Activated naive CD8-positive, alpha-beta T cell treated with anti-CD3 and anti-CD28 coated beads, Interleukin-2, amount 50 U/mL, for 16 hours (primary cell): Measurements from ENCODE around the gene NRL.

ENCODE experiments used
- DNase-seq: peaks from one replicate; pipeline ENCODE4 v3.0.0-alpha.2; 2020; ENCODE audit warnings: low read depth, low spot score

Gene NRL

DNA sequence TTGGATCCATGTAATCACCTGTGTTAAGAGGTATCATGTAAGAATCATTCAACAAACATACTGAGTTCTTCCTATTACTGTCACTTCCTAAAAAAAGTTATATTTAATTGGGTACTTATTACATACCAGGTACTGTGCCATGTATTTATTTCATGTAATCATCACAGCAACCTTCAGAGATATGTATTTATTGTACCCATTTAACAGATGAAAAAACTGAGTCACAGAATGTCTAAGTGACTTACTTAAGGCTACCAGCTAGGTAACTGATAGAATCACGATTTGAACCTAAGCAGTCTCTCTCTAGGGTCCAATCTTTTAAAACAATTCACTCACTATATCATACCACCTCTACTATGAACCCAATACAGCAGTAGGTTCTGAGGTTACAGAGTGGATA is 29.7 kb upstream of the NRL start:
- no peak for DNase-seq

GRCh38 chr14:24143511-24143910 is 28.8 kb upstream of the NRL start:
- DNase-seq: no peak

GRCh38 chr14:24141097-24141880 is 26.5 kb upstream of the NRL start, which contains the start of gene EMC9:
EMC9 (minus strand) TSS chr14:24141591; CDS start chr14:24141304, 287 bp downstream.
- peak; percentile 99 for DNase-seq

- DNase-seq: no peak
Observed at GRCh38 chr14:24139272-24139934, 24.7 kb upstream of the NRL start.

DNA sequence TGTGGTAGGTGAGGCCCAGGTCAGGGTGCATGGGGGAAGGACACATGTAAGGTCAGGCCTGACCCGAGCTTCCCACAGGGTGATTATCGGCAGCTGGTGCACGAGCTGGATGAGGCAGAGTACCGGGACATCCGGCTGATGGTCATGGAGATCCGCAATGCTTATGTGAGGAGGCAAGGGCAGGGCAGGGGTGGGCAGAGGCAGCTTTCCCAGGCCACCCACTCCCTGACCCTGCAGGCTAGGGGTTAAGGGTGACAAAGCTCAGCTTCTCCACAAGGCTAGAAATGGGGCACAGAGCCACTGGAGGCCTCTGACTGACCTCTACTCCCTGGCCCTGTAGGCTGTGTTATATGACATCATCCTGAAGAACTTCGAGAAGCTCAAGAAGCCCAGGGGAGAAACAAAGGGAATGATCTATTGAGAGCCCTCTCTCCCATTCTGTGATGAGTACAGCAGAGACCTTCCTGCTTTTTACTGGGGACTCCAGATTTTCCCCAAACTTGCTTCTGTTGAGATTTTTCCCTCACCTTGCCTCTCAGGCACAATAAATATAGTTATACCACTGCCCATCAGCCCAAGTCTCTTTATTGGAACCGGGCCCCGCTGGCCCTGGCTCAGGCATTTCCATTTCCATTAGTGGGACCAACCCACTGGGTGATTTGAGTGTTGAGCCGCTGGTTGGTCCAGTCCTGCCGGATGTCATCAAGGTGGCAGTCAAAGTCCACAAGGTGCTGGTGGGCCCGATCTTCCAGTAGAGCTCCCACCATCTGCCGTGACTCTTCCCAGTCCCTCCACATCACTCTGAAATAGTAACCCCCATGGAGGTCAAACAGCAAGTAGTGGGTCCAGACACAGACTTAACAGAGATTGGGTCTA is 23.9 kb upstream of the NRL start:
- DNase-seq: no peak

DNA sequence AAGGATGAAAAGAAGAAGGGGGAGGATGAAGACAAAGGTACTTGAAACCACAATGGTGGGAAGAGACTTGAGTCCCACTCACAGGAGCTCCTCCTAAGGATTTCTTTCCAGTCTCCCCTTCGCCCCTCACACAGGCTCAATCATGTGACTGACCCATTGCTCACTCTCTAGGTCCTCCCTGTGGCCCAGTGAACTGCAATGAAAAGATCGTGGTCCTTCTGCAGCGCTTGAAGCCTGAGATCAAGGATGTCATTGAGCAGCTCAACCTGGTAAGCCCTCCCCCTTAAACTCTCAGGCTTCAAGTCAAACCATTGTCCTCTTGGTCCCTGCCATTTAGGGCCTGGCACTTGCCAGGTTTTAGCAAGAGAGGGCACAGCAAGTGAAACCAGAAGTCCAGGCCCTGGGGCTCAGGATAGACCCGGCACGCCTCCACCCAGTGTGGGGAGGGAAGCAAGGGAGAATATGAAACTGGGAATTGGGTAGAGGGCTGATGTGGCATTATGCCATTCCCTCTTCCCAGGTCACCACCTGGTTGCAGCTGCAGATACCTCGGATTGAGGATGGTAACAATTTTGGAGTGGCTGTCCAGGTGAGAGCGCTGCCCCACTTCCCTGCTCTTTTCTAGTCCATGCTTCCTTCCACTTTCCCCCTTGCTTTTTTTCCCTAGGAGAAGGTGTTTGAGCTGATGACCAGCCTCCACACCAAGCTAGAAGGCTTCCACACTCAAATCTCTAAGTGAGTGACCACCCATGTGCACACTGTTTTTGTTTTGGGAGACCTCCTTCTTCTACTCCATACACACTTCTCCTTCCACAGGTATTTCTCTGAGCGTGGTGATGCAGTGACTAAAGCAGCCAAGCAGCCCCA is 23.0 kb upstream of the NRL start:
- no peak for DNase-seq

GRCh38 chr14:24136684-24137528 is 22.2 kb upstream of the NRL start:
- DNase-seq: no peak

GRCh38 chr14:24135834-24136683 is 21.3 kb upstream of the NRL start, which contains the start of gene PSME1:
PSME1 (plus strand) TSS chr14:24136194; CDS start chr14:24136263, 69 bp downstream.
- DNase-seq: peak; percentile 81

DNA sequence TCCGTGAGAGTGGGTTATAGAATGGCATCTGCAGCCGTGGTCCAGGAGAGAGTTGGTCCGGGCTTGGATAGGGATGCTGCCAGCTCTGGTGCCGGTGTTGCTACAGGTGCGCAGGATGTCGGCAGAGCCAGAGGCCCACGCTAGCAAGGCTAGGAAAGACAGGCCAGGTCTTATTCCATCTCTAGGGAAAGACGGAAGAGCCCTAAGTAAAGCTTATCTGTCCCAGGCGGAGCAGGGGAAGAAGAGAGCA is 20.8 kb upstream of the NRL start:
- DNase-seq: no peak

GRCh38 chr14:24133735-24134134 is 19.0 kb upstream of the NRL start:
- DNase-seq: no peak

DNA sequence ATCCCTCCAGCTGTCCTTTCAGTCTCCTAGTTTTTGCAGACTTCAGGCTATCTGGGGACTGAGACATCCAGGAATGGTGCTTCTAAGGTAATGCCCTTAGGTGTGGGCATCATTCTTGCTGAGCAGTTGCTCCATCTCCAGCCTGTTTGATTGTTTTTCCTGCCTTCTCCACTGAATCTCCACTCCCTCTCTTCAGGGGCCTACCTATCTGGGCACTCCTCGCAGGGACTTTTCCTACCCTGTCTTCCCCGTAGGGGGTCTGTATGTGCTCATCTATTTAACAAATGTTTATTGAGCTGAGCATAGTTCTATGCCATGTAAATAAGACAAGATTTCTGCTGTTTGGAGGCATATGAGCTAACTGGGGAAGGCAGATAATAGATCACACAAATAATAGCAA is 18.2 kb upstream of the NRL start:
- DNase-seq: no peak

GRCh38 chr14:24132061-24132685 is 17.4 kb upstream of the NRL start:
- no peak for DNase-seq

DNA sequence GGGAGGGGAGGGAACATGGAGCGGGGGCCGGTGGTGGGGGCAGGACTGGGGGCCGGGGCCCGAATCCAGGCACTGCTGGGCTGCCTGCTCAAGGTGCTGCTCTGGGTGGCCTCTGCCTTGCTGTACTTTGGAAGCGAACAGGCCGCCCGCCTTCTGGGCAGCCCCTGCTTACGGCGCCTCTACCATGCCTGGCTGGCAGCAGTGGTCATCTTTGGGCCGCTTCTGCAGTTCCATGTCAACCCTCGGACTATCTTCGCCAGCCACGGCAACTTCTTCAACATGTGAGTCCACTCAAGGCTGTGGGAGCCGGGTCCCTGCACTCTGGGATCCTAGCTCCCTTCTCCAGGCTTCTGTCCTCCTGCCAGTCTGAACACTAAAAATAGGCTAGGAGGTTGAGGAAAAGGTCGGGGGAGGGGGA is 16.8 kb upstream of the NRL start:
- no peak for DNase-seq

DNA sequence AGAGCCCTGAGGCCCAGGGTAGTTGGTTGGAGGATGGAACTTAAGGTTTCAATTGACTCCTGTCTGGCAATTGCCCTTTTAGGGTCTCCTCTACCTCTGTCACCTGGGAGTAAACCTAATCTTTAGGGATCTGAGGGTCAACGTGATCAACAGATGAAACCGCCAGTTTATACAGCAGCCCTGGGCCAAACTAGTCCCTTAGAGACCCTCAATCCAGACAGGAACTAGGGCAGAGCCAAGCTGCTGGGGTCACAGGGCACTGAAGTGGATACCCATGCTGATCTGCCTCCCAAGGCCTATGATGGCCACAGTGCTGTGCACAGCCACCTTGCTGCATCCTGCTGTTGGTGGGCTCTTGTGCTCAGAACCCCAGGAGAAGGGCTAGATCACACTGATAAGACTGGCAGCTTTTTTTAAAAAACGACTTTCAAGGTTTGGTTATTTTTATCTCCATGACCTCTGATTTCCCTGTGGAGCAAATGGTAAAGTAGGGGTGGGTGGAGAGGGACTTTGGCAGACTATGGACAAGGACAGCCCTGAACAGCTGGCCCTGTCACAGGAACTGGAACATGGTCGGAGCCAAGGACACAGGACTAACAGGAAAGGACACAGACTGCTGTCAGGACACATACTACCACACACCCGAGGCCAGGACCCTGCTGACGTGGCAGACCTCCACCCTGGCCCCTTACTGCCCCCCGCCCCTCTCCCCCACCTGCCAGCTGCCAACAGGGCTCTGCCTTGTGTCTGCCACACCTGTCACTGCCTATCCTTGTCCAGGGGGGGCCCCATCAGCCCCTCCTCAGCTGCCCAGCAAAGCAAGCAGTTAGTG is 16.2 kb upstream of the NRL start:
- no peak for DNase-seq

DNA sequence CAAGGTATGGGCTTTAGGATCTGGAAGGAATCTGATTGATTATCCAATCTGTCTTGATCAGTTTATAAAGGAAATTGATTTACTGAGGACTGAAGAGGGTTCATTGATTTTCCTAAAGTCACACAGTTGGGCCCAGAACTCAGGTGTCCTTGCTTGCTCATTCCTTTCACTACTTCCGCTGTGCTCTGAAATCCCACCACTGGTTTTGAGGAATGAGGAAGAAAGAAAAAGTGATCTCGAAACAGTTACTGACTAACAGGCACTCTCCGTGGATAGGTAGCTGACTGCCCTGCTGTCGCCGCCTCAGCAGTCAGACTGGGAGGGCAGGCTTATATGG is 15.6 kb upstream of the NRL start, which contains the start of gene FITM1:
Gene FITM1, plus strand, starts transcription at position 280 of the 337 bp plus-strand sequence. CDS start 905 bp downstream, outside the sequence.
- DNase-seq: no peak

DNA sequence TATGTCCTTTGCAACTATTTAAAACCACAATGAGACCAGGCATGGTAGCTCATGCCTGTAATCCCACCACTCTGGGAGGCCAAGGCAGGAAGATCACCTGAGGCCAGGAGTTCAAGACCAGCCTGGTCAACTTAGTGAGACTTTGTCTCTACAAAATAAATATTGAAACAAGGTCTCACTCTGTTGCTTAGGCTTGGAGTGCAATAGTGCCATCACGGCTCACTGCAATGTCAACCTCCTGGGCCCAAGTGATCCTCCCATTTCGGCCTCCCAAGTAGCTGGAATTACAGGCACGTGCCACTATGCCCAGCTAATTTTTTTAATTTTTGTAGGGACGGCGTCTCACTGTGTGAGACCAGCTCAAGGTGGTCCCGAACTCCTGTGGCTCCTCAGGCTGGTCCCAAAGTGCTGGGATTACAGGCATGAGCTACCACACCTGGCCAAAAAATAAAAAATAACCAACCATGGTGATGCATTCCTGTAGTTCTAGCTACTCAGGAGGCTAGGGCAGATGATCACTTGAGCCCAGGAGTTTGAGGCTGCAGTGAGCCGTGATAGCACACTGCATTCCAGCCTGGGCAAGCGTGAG is 14.8 kb upstream of the NRL start:
- DNase-seq: no peak

DNA sequence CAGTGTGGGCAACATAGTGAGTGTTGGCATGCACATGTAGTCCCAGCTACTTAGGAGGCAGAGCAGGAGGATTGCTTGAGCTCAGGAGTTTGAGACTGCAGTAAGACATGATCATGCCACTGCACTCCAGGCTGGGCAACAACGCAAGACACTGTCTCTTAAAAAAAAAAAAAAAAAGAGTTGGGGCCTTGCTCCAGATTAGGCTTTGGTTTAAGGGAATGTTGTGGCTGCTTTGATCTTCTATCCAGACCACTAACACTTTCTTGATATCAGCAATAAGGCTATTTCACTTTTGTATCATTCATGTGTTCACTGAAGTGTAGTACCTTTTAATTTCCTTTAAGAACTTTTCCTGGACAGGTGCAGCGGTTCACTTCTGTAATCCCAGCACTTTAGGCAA is 12.9 kb upstream of the NRL start:
- no peak for DNase-seq

DNA sequence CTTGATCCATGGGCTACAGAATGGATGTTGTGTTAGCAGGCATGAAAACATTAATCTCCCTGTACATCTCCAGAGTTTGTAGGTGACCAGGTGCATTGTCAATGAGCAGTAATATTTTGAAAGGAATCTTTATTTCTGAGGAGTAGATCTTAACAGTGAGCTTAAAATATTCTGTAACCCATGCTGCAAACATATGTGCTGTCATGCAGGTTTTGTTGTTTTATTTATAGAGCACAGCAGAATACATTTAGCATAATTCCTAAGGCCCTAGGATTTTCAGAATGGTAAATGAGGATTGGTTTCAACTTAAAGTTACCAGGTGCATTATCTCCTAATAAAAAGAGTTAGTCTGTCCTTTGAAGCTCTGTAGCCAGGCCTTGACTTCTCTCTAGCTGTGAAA is 12.2 kb upstream of the NRL start:
- no peak for DNase-seq
